Neutrophil (primary cell): ENCODE results near the gene FUT9.

Source experiments
- H3K27ac ChIP-seq: fragments of 200-600 bp; sonication (generic); 2 replicates; pipeline ENCODE4 v1.5.1; 2016; ENCODE audit warnings: mild to moderate bottlenecking, moderate library complexity
- H3K27me3 ChIP-seq: fragments of 200-600 bp; sonication (generic); 2 replicates; pipeline ENCODE4 v1.6.0; 2016; ENCODE audit warnings: mild to moderate bottlenecking
- H3K36me3 ChIP-seq: fragments of 200-600 bp; sonication (generic); 2 replicates; pipeline ENCODE4 v1.5.1; 2017
- H3K4me1 ChIP-seq, 2 experiments: fragments of 200-600 bp in 1 of 2; sonication (generic) in 1 of 2; 1 replicate in 1 of 2; 2 replicates in 1 of 2; pipeline versions ENCODE4 v1.5.1 to v1.6.1; 2013 to 2016; ENCODE audit warnings: low read depth in 1 of 2, low read length in 1 of 2, mild to moderate bottlenecking in 1 of 2, moderate library complexity in 1 of 2; ENCODE audit not compliant: control insufficient read depth in 1 of 2, insufficient read depth in 1 of 2
- H3K4me3 ChIP-seq, 2 experiments: fragments of 200-600 bp in 1 of 2; sonication (generic) in 1 of 2; 1 replicate in 1 of 2; 2 replicates in 1 of 2; pipeline ENCODE4 v1.5.1; 2013 to 2016; ENCODE audit warnings: low read depth in 1 of 2, low read length in 1 of 2, mild to moderate bottlenecking in 1 of 2, moderate library complexity in 1 of 2
- H3K9me3 ChIP-seq: fragments of 200-600 bp; sonication (generic); 2 replicates; pipeline ENCODE4 v1.5.1; 2016
- TF ChIP-seq, protein P1 (sequence below): fragments of 200-600 bp; sonication (generic); IDR thresholded peaks from 2 replicates; pipeline ENCODE4 v1.5.1; 2016; ENCODE audit warnings: antibody characterized with exemption

Gene FUT9

DNA sequence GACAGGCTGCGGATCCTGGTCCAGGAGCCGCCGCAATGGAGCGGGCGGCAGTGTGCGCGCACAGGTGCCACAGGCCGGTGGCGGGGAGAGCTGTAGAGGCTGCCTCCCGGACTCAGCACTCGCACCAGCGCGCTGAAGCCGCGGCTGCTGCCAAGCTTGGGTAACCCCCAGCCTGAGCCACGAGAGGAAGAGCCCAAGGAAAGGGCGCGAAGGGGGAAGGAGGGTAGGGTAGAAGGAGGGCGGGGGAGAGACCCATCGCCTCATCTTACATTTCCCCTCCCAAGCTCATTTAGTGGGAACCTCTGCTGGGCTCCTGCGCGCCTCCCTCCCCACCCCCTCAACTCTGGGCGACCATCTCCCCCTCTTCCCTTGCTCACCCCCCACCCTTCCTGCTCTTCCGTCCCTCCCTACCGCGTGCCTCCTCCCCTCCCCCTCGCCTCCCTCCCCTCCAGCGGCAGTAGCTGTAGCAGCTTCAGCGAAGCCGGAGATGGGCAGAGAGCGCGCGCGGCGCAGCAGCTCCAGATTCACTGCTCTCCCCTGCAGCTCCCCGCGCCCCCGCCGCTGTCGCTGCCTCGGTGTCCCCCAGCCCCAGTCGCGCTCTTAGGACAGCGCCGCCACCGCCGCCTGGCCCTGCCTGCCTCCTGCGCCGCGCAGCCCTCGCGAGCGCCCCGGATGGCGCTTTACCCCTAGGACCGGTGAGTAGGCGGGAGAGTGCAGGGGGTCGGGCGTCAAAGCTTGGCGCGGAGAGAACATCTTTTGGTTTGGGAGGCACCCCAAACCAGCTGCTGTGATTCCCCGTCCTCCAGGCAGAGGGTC, at the start of gene FUT9:
Gene FUT9 (plus strand): TSS at position 457 of the 816 bp plus-strand sequence. CDS start 187,182 bp downstream, outside the sequence.
- no peaks in the 10 kb centered on the region for H3K36me3 ChIP-seq
- H3K27me3 ChIP-seq, result peaks cover 47% of the 10 kb centered on the region
- H3K27ac ChIP-seq, result no peak within 1 kb of the TSS
- no peak within 1 kb of the TSS for H3K4me3 ChIP-seq
- TF ChIP-seq, protein P1, sequence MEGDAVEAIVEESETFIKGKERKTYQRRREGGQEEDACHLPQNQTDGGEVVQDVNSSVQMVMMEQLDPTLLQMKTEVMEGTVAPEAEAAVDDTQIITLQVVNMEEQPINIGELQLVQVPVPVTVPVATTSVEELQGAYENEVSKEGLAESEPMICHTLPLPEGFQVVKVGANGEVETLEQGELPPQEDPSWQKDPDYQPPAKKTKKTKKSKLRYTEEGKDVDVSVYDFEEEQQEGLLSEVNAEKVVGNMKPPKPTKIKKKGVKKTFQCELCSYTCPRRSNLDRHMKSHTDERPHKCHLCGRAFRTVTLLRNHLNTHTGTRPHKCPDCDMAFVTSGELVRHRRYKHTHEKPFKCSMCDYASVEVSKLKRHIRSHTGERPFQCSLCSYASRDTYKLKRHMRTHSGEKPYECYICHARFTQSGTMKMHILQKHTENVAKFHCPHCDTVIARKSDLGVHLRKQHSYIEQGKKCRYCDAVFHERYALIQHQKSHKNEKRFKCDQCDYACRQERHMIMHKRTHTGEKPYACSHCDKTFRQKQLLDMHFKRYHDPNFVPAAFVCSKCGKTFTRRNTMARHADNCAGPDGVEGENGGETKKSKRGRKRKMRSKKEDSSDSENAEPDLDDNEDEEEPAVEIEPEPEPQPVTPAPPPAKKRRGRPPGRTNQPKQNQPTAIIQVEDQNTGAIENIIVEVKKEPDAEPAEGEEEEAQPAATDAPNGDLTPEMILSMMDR, result no peak
- no peaks in the 10 kb centered on the region for H3K9me3 ChIP-seq
- no peaks in the 10 kb centered on the region for H3K4me1 ChIP-seq

DNA sequence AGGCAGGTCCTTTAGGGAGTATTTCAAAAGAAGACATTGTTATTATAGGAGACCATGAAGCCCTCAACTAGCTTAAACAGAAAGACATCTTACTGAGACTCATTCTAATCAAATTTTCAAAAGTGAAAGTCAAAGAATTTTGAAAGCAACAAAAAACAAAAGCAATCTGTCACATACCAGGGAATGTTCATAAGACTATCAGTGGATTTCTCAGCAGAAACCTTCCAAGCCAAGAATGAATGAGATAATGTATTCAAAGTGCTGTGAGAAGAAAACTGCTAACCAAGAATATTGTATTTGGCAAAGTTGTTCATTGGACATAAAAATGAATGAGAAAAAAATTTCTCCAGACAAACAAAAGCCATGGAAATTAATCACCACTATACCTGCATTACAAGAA, 48.2 kb upstream of the FUT9 start:
- H3K9me3 ChIP-seq, result no peaks in the 10 kb centered on the region
- no peaks in the 10 kb centered on the region for H3K4me1 ChIP-seq
- H3K27ac ChIP-seq, result no peak overlapping the region
- H3K27me3 ChIP-seq, result no peaks in the 10 kb centered on the region
- no peaks in the 10 kb centered on the region for H3K36me3 ChIP-seq
- H3K4me3 ChIP-seq, result no peak overlapping the region
- TF ChIP-seq, protein P1, result no peak

DNA sequence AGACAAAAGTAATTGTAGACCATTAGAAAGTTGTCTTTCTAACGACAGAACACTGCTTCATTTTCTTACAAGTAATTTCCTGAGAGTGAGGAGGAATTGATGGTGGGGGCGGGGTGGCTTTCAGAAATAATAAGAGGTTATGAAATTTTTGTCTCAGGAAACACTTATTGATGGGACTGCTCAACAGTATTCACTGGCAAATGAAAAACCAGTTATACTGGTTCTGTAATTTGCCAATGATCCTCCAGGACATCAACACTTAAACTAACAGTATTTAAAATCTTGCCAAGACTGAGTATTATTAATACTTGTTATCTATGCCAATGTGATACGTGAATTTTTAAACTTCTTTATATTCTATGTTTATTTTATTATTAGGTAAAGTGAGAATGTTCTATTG, 41.8 kb upstream of the FUT9 start:
- H3K9me3 ChIP-seq, result no peaks in the 10 kb centered on the region
- H3K4me3 ChIP-seq, result no peak overlapping the region
- H3K27me3 ChIP-seq, result no peaks in the 10 kb centered on the region
- H3K27ac ChIP-seq, result no peak overlapping the region
- TF ChIP-seq, protein P1, result no peak
- H3K36me3 ChIP-seq, result no peaks in the 10 kb centered on the region
- H3K4me1 ChIP-seq, result no peaks in the 10 kb centered on the region

DNA sequence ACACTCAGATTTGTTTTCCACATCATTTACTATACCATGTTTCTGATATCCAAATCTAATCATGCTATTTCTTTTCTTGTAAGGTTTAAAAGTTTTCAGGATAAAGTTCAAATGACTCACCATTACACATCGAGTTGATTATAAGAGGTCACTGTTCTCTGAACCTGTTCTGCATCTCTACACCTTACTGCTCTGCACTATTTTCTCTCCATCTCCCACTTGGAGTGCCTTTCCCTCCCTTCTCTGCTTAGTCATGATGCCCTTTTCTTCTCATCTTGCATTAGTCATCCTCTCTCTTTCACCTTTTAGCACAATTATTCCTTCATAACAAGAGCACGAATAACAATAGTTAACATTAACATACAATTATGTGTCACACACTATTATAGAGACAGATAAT, 37.5 kb upstream of the FUT9 start:
- H3K27ac ChIP-seq, result no peak overlapping the region
- H3K4me1 ChIP-seq, result no peaks in the 10 kb centered on the region
- H3K27me3 ChIP-seq, result no peaks in the 10 kb centered on the region
- TF ChIP-seq, protein P1, result no peak
- no peaks in the 10 kb centered on the region for H3K36me3 ChIP-seq
- no peaks in the 10 kb centered on the region for H3K9me3 ChIP-seq
- H3K4me3 ChIP-seq, result no peak overlapping the region

DNA sequence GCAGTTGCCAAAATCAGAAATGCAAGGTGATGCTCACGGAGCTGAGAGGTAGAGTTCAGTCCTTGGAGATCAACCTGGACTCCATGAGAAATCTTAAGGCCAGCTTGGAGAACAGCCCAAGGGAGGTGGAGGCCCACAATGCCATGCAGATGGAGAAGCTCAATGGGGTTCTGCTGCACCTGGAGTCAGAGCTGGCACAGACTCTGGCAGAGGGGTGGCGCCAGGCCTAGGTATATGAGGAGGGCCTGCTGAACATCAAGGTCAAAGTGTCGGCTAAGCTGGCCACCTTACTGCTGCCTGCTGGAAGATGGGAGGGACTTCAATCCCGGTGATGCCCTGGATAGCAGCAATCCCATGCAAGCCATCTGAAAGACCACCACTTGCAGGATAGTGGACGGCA, 23.9 kb upstream of the FUT9 start:
- no peaks in the 10 kb centered on the region for H3K27me3 ChIP-seq
- TF ChIP-seq, protein P1, result no peak
- H3K27ac ChIP-seq, result no peak overlapping the region
- H3K4me1 ChIP-seq, result no peaks in the 10 kb centered on the region
- no peak overlapping the region for H3K4me3 ChIP-seq
- no peaks in the 10 kb centered on the region for H3K36me3 ChIP-seq
- H3K9me3 ChIP-seq, result no peaks in the 10 kb centered on the region
